HPDE6-E6E7 (cell line): ENCODE measurements around the gene POLR3E.
A peak's percentile ranks its signal among the peaks of the same experiment; 100 is the strongest.
"Not testable (repeated sequence)": the region's sequence is repeated elsewhere in the genome, so short reads cannot be mapped to it uniquely, and the experiment has no call there.

Experiments
- DNase-seq: peaks from one replicate; pipeline ENCODE4 v3.0.0; 2011; ENCODE audit warnings: missing footprints; ENCODE audit errors: extremely low spot score

POLR3E gene

DNA sequence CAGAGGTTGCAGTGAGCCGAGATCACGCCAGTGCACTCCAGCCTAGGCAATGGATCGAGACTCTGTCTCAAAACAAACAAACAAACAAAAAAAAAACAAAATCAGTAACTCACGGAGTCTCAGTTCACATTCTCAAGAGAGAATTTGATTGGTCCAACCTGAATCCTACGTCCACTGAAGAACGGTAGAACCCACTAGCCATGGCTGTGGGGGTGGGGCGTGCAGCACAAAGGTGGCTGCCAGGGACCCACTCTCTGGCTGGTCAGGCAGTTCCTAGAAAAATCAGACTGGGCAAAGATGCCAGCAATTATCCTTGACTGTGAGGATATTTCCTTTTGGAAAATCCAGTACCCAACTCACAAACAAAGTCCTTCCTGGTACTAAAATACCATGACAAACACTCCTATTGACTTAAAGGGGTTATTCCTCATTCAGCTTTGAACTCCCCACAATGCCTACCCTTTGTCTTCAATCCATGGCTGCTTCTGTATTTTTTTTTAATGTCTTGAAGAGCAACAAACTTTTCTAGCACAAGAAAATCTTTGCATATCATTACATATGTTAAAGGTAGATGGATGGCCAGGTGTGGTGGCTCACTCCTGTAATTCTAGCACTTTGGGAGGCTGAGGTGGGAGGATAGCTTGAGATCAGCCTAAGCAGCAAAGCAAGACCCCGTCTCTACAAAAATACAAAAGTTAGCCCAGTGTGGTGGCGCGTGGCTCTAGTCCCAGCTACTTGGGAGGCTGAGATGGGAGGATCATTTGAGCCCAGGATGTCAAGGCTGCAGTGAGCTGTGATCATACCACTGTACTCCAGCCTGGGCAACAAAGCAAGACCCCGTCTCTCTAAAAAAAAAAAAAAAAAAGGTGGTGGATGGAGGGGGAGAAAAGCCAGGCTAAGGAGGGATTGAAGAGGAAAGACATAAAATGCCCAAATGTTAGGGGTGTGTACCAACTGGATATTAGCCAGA lies 3.8 kb upstream of the POLR3E start:
- no peak for DNase-seq

DNA sequence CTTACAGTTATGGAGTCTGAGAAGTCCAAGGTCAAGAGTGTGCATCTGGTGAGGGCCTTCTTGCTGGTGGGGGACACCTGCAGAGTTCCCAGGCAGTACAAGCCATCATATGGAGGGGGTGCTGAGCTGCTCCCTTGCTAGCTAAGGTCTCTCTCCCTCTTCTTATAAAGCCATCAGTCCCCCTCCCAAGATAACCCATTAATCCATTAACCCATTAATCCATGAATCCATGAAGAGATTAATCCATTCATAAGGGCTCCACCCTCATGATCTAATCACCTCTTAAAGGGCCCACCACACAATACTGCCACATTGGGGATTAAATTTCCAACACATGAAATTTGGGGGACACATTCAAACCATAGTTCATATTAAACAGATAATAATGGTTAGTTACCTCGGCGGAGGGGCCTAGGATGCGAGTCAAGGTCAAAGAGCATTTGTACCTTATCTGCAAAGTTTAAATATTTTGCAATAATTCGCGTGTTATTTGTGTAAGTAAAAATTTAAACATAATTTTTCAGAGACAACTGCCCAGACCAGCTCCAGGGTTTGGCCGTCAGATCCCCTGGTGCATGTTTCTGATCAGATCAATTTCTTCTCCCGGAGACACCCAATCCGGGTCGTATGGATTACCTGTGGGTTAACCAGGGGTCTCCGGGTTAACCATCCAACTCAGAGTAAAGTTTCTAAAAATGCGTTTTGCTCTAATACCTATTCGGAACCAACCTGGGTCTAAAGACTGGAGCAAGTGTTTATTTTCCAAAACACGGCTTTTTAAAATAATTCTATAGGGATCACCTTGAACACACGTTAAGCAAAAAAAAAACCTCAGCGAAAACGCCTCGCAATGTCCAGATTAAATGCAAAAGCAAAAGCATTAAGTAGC lies 740 bp upstream of the POLR3E start:
- DNase-seq: no peak

DNA sequence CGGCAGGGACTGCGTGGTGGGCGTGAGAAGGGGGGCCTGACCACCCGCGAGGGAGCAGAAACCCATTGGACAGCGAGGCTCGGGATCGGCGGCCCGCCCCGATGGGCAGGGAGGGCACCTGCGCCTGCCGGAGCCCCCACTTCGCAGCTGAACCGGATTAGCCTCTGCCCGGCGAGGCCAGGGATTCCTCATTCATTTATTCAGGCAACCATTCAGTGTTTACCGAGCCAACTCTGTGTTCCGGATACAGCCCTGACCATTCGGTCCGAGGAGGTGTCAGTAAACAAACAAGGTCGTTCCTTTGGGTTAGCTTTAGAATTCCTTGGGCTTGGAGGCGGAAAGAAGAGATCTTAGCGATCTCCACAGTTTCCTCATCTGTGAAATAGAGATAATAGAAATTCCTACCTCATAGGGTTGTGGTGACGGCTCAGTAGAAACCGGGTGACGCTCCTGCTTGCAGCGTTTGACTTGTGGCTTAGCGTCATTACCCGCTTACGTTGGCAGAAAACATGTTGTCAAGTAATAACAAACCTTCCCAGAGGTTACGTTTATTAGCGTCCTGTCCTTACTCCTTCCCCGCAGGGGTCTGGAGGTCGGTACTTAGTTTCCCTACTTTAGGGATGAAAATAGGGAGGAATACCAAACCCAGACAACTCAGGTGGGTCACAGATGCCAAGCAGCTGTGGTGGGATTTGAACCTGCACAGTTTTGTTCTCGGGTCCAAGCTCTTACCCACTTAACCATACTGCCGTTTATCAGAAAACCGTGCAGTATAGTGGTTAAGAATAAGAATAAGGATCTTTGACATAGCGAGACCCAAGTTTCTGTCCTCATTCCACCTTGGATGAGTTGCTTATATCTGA lies 893 bp downstream of the POLR3E start:
- peak; percentile 70 for DNase-seq

DNA sequence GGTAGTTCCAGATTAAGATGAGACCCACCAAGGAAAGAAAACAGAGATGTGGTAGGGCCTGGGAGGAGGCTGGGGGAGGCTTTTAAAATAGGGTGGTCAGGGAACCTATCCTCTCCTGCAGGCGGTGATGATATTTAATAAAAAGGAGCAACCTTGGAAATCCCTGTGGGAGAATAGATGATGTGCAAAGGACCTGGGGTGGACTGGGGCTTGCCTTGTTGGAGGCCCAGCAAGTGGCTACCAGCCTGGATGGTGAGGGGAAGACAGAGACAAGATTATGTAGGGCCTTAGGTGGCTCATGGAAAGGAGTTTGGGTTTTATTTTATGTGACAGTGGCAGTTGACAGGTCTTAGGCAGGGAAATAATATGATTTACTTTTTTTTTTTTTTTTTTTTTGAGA lies 1.8 kb downstream of the POLR3E start:
- no peak for DNase-seq

DNA sequence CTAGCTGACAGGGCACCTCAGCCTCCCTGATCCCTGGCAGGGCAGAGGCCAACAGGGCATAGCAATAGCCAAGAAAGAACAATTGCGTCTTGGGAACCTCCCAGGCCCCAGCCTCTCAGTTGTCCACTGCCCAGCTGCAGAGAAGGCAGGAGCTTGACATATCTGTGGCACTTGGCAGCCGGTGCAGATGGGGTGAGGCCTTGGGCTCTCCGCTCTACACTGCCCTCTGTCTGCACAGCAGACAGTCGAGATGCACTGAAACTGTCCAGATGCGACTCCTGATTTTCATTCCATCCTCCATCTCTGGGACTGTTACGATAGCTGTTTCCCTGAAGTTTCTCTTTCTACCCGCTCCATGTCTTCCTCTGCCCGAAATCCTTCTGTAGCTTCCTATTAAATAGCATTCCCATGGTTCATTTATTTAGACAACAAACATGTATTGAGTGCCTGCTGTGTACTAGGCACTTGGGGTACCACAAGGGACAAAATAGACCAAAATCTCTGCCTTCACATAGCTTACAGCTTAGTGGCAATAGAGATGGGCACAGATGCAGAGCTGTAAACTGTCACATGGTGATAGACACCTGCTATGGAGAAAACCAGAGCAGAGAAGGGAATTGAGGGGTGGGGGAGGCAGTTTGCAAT lies 3.3 kb downstream of the POLR3E start:
- peak; percentile 48 for DNase-seq

DNA sequence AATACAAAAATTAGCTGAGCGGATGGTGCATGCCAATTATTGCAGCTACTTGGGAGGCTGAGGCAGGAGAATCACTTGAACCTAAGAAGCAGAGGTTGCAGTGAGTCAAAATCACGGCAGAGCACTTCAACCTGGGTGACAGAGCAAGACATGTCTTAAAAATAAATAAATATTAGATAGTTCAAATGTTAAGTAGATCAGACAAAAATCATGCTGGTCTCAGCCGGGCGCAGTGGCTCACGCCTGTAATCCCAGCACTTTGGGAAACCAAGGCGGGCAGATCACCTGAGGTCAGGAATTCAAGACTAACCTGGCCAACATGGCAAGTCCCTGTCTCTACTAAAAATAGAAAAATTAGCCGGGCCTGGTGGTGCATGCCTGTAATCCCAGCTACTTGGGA lies 4.2 kb downstream of the POLR3E start:
- not testable (repeated sequence) for DNase-seq

DNA sequence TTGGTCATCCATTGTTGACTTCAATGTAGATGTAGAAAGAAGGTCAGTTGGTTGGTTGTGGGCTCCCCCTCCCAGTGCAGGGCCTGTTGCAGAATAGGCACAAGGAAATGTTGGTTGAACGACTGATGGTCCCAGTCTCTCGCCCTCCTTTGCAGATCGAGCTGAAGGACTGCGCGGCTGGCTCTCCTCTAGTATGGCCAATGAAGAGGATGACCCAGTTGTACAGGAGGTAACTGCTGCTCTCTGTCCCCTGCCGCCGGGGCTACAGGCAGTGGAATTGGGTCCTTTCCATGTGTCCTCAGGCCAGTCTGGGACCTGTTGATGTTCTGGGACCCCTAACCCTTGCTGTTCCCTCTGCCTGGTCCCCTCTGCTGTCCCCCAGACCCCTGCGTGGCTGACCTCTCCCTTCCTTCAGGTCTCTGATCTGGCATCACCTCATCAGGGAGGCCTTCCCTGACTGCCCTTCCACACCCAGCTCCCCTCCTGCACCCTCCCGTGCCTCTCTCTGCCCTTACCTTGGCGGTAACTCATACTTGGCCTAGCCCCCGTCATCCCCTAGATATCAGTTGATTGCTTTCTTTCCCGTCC lies 5.7 kb downstream of the POLR3E start:
- DNase-seq: no peak

DNA sequence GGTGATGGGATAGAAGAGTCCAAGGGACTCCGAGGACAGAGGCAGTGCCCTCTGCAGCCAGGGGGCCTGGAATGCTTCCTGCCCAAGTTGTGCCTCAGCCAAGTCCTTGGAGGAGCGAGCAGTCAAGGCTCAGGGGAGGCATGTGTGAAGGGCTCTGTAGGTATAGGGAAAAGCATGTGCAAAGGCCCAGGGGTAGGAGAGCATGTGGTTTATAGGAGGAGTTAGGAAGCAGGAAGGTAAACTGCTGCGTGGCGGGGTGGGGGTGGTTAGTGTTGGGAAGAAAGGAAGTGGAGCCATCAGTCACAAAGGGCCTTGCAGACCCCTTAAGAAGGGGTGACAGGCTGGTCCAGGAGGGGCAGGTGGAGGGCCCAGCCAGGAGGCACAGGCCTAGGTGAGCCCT lies 7.2 kb downstream of the POLR3E start:
- DNase-seq: no peak

DNA sequence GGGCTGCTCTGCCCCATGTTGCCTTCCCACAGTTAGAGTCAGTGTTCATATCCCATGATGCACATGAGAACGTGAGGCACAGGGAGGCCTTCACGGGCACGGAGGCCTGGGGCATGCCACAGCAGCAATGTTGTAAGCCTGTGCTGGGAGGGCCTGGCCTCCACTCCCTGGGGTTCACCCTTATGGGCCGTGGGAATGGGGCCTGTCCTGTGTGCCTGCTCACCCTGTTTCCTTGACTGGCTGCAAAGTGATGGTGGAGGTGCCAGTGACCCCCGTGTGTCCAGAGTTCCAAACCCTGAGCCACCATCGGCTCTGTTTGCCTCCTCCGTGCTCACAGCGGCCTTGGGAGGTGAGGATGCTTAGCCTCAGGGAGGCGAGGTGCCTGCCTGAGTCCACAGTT lies 9.6 kb downstream of the POLR3E start:
- no peak for DNase-seq

DNA sequence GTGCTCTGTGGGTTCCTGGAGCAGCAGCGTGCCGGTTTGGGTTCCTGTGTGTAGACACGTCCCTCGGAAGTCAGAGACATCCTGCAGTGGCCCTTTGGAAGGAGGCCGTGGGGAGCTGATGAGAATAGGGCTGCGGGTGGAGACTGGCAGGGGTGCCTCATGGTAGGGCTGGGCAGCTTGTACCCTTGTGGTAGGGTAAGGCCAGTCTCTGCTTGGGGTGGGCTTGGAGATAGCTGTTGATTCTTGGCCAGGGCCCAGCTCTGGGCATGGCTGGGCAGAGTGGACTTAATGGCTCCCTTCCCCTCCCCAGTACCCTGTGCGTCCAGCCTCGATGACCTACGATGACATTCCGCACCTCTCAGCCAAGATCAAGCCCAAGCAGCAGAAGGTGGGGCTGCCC lies 10.6 kb downstream of the POLR3E start:
- DNase-seq: no peak

DNA sequence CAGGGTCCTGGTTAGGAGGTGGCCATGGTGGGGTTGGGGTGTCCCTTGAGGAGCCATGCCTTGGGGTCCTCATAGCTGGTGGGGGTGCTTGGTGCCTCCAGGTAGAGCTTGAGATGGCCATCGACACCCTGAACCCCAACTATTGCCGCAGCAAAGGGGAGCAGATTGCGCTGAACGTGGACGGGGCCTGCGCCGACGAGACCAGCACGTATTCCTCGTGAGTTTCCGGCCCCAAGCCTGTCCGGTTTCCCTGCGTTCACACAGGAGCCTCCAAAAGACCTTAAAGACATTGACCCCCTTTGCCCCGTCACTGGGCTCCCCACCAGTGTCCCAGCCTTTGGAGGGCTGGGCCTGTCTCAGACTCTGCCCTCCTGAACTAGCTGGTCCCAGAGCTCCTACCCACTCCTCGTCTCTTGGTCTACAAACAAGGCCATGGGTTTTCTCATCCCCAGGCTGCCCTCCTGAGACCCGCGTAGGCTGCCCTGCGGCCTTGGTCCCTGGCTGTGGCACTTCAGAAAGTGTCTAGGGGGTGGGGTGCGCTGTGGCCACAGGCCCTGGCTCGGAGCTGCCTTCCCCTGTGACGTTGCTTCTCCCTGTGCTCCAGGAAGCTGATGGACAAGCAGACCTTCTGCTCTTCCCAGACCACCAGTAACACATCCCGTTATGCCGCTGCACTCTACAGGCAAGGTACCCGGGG lies 11.8 kb downstream of the POLR3E start:
- DNase-seq: no peak

DNA sequence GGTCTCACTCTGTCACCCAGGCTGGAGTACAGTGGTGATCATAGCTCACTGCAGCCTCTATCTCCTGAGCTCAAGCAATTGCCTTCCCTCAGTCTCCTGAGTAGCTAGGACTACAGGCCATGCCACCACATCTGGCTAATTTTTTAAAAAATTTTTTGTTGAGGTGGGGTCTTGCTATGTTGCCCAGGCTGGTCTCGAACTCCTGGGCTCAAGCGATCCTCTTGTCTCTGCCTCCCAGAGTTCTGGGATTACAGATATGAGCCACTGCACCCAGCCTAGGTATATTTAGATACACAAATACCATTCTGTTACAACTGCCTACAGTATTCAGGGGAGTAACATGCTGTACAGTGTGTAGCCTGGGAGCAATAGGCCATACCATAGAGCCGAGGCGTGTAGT lies 14.3 kb downstream of the POLR3E start:
- DNase-seq: no peak

DNA sequence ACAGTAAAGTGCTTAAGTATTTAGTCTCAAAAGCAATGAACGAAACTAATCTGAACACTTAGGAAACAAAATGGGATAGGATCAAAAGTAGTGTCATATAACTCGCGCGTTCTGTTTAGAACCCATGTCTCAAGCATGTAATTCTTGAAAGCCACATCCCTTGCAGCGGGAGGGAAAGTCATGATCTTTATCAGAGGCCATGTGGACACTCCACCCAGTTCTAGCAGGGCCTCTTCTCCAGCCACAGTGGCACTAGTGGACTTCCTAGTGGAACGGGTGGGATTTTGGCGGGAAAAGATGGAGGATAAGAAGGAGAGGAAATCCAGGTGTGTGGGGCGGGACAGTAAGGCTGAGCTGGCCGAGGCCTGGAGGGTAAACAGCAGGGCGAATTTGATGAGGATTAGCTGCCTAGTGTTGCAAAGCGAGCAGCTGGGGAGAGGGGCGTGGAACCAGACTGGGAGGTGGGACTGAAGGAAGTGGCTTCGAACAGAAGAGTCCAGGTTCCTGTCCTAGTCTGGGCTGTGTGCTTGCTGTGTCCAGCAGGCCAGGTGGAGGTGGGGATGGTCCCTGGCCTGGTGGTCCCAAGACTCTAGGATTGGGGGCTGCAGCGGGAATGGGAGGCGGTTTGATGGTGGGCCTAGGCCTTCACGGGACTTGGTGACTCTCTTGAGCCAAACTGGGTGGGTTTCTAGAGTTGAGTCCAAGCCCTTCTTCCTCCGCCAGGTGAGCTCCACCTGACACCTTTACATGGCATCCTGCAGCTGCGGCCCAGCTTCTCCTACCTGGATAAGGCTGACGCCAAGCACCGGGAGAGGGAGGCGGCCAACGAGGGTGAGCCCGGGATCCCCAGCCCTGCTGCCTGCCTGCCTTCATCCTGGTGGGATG lies 15.9 kb downstream of the POLR3E start:
- no peak for DNase-seq

DNA sequence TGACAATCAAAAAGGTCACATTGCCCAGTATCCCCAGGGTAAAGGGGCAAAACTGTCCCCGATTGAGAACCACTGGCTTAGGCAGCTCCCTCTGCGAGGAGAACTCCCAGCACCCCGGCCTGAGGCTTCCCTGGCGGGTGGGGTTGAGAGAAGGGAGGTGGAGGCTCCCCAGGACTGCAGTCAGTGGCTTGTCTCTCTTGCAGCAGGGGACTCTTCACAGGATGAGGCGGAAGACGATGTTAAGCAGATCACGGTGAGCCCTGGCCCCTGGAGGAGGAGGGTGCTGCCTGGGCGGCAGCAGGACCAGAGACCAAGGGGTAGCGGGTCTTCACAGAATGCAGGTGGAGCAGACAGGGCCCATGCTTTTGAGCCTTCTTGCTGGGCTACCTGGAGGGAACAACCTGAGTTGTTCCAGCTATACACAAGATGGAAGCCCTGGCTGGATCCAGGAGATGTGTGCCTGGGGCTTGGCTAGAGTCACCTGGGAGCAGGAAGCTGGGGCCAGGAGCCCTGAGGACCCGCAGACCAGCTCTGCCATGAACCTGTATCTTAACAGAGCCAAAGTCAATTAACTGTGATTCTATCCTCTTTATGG lies 16.8 kb downstream of the POLR3E start:
- DNase-seq: no peak

DNA sequence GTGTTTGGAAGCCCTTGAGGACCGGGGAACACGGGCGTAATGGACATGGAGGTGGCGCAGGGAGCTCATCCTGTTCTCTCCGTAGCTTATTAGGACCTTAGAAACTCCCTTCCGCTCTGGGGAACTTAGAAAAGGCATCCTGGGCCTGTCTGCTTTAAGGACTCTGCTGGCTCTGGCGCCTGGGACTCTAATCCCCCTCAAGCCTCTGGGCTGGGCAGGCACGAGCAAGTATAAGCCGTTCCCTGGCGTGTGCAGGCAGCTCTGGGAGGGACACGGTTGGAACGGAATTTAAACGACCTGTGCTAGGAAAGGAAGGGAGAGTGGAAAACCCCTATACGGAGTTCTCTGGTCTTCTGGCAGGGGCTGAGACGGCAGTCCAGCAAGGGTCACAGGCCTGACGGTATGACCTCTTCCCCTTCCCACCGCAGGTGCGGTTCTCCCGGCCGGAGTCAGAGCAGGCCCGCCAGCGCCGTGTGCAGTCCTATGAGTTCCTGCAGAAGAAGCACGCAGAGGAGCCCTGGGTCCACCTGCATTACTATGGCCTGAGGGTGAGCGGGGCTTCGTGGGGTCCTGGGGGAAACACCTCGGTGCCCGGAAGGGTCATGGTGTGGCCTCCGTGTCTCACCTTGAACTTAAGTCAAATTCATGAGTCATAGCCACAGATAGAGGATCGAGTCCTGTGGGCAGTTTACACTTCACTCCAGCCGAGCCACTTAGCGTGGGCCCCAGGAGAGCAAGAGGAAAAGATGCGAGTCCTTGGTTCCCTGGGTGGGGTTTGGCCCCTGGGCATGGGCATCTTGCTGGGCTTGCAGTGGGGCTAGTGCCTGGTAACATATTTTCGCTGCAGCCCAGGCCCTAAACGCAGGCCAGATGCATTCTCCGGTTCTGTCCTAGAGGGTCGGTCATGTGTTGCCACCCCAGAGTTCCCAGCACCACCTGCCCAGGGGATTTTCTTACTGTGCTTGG lies 17.7 kb downstream of the POLR3E start:
- DNase-seq: peak; percentile 67

DNA sequence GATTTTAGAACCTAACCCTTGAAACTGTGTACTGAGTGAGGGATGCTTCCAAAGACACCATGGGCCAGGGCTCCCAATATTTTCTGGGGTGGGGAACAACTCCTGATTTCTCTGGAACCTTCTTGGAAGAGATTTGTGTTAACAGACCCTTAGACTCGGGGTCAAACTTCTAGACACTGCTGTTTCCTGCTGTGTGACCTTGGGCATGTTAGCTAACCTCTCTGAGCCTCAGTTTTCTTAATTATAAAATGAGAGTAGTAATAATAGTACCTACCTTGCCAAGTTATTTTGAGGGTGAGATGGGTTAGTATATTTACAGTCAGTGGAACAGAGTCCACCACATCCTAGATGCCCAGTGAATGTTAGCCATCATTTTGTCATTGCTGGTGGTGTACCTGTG lies 18.8 kb downstream of the POLR3E start:
- DNase-seq: no peak

DNA sequence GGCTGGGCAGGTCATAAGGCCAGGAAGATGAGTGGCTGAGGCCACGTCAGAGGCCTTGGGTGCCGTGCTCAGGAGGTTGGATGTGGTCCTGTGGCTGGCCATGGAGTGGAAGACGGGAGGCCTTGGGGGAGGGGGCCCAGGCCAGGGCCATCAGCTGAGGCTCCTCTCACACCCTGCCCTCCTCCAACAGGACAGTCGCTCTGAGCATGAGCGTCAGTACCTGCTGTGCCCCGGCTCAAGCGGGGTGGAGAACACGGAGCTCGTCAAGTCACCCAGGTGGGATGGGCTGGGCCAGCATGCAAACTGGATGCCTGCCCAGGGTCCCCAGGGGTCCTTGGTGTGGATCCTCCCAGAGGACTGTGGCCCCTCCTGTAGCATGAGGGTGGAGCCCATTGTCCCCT lies 19.2 kb downstream of the POLR3E start:
- DNase-seq: no peak
